Measurements from ENCODE around the gene ALLC.

The ALLC gene

DNA sequence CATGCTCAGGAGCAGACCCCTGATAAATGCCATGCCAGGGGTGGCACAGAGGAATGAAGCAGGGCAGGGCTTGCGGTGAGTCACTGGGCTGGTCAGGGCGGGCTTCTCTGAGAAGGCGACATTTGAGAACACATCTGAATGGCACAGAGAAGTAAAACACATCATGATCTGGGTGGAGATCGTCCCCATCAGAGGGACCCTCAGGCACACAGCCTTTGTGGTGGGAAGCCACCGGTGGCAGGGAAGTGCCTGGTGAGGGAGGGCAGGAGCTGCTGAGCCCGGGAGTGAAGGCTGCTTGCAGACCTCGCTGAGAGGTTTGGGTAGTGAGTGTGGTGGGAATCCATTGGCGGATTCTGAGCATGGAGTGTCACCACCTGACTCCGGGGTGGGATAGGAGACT is 89.8 kb downstream of the ALLC start:
- peak; percentile 53 for DNase-seq (ENCODE audit: low spot score)

DNA sequence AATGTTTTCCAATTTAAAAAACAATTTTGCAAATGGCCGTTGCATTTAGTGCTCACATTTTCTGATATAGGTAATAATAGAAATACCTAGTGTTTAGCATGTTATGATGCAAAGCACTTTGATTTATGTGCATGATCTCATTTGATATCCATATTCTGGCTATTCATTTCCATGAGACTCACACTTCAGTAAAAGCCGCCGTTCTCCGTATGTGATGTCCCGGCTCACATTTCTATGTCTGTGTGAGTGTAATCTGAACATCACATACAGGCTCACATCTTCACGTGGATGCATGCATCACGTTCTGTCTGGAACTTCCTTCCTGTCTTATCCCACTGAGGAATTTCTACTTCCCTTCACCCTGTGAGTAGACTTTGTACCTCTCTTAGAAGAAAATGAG is 91.2 kb downstream of the ALLC start:
- peak; percentile 9 for DNase-seq (ENCODE audit: low spot score)

DNA sequence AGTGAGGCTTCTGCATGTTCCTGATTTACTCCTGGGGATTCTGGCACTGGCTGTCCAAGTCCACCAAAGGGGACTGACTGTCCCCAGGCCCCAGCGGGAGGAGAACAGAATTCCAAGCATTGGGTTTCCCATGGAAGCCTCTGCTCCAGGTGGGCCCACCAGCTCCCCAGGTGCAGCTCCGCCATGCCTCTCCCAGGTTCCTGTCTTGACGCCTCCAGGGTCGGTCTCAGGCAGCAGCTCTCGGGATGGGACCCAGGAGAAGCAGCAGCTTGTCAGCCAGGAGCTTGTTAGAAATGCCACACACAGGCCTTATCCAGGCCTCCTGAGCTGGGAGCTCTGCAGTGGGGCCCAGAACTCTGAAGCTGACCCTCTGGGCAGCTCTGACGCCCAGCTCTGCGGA is 93.3 kb downstream of the ALLC start:
- peak; percentile 58 for DNase-seq (ENCODE audit: low spot score)

DNA sequence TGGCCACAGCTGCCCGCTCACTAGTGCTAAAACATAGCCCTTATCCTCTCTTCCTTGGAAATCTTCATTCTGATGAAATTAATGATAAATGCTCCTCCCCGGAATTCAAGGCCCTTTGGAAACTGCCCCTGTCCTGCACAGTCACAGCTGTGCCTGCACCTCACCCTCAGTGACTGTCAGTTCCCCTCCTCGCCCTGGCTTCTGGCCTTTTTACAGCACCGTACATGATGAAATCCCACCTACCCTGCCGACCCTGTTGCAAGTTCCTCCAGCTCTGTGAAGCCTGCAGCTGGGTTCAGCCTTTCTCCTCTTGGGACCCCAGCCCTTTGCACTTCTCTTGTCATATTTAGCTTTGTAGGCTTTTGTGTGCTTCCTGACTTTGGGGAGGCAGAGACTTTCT is 93.8 kb downstream of the ALLC start:
- DNase-seq (ENCODE audit: low spot score): no peak
